ENCODE results near the gene APOM.

DNA sequence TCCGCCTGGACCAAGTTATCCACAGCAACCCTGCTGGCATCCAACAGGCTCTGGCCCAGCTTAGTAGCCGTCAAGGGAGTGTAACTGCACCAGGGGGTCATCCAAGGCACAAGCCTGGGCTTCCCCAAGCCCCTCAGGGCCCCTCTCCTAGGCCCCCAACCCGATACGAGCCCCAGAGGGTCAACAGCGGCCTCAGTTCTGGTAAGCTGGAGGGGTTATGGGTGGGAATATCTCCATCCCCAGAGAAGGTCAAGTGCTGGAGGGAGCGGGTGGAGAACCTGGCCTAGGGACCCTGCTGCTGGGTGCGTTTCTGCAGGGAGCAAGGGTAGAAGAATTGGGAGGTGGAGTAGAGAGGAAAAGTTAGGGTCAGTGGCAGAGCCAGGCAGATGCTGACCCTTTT is 22.2 kb upstream of the APOM start:
- TF ChIP-seq, protein P1, sequence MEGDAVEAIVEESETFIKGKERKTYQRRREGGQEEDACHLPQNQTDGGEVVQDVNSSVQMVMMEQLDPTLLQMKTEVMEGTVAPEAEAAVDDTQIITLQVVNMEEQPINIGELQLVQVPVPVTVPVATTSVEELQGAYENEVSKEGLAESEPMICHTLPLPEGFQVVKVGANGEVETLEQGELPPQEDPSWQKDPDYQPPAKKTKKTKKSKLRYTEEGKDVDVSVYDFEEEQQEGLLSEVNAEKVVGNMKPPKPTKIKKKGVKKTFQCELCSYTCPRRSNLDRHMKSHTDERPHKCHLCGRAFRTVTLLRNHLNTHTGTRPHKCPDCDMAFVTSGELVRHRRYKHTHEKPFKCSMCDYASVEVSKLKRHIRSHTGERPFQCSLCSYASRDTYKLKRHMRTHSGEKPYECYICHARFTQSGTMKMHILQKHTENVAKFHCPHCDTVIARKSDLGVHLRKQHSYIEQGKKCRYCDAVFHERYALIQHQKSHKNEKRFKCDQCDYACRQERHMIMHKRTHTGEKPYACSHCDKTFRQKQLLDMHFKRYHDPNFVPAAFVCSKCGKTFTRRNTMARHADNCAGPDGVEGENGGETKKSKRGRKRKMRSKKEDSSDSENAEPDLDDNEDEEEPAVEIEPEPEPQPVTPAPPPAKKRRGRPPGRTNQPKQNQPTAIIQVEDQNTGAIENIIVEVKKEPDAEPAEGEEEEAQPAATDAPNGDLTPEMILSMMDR (conservative IDR thresholded peaks at IDR 0.05), result no peak
- no peak for TF ChIP-seq ZFX (IDR thresholded peaks at IDR 0.05)

Measured in C4-2B (cell line).